AG08395 (cell line): ENCODE data around the gene RBM22.

Experiments used
- DNase-seq: peaks from one replicate; pipeline ENCODE4 v3.0.0; 2012; ENCODE audit warnings: mixed read lengths, low spot score

The RBM22 gene

DNA sequence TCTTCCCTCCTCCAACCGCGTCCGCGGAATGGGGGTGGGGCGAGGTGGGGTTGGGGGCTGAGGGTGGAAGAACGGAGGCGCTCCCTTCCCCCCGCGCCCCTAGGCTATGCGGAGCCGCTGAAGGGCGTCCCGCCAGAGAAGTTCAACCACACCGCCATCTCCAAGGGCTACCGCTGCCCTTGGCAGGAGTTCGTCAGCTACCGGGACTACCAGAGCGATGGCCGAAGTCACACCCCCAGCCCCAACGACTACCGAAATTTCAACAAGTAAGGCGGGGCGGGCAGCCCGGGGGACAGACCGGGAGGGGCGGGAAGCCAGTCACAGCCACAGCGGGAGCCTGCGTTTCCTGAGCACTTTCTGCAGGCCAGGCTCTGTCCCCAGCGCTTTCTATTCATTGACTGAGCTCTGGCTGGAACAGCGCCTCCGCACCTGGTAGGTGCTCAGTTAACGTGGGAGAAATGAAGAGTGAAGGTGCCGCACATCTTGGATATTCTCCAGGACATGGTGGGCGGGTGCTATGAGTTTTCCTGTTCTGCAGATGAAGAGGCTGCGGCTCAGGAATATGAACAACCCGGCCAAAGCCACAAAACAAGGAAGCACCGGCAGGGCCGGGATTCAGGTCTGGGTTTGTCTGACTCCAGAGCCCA is 28.5 kb downstream of the RBM22 start:
- DNase-seq = peak; percentile 32

DNA sequence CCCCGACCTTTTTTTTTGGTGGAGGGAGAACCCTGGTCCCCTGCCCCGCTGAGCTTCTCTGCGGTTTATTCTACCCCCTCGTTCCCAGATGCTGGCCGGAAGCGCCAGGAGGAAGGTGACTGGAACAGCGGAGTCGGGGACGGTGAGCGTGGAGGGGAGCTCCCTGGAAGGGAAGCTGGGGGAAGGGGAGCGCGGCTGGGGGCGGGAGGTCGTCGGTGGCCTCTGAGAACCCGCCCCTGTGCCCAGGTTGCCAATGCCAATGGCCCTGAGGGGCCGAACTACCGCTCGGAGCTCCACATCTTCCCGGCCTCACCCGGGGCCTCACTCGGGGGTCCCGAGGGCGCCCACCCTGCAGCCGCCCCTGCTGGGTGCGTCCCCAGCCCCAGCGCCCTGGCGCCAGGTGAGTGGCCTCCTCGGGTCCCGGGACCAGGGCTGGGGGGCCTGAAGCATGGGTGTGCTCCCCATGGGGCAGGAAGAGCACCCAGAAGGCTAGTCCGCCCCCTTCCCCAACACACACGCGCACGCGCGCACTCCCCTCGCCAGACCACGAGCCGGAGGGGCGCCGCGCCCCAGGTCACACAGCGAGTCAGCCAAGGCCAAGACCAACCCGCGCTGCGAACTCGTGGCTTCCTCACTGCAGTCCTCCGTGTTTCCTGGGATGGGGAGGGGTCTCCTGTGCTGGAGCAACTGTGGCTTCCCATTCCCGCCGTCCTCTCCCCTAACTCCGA is 29.2 kb downstream of the RBM22 start:
- no peak for DNase-seq

DNA sequence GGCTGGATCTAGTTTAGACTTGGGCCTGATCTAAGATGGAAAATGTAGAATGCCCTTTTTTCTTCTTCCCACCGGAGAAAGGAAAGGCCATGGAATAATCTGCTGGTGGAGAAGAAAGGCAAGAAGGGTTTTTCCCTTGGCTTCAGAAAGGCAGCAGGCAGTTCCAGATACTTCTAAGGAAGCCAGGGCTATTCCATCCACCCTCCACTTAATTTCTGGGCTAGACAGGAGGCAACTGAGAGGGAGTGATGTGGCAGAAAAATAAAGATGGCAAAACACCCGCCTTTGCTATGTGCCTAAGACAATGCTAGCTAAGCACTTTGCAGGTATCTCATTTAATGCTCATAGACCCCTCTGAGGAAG is 29.9 kb downstream of the RBM22 start:
- DNase-seq = no peak

DNA sequence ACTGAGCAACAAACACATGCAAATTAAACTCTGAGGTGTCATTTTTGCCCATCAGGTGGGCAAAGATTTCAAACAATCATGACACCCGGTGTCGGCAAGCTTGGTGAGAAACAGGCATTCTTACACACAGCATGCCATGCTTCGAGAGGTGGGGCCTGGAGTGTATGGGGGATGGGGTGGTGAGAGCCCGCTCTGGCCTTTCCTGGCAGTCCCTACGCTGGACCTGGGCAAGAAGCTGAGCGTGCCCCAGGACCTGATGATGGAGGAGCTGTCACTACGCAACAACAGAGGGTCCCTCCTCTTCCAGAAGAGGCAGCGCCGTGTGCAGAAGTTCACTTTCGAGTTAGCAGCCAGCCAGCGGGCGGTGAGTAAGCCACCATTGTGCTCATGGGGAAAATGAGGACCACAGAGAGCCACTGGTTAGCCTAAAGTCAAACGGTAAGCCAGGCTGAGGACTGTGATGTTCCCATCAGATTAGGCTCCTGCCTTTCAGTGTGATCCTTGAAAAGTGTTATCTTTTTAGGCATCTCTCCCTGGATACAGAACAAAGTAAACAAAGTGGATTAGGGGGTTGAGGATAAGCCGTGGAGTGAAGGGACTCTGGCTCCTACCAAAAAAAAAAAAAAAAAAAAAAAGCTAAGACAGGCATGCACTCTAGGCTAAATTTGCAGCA is 30.5 kb downstream of the RBM22 start:
- no peak for DNase-seq

DNA sequence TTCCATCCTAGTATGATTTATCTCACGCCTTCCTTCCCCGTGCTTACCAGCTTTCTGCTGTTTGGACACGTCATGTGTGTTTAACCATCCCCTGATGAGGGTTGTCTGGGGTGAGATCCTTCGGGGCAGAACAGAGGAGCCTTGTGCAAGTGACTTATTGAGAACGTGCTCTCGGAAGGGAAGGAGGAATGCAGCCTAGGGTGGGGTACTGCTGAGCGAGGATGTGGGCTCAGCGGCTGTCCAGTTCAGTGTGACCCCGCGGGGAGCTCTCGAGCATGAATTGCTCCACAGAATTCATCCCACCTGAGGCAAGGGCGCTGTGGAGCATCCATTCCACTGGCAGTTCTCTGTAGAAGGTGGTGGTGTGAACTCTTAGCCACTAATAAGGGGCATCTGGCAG is 35.8 kb downstream of the RBM22 start:
- no peak for DNase-seq

DNA sequence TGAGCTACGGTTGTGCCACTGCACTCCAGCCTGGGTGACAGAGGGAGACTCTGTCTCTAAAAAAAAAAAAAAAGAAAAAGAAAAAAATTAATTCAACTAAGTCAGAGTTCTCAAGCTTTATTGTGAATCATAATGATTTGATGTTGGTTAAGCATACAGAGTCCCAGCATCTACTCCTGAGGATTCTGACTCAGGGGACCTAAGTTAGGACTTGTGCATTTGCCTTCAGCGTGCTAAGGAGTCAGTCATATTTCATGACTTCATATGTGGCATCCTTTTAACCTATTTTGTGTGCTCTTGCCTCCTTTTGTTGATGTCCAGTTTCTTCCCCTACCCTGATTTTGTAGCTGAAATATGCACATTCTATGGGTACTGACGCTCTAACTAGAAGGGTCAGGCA is 36.9 kb downstream of the RBM22 start:
- no peak for DNase-seq

DNA sequence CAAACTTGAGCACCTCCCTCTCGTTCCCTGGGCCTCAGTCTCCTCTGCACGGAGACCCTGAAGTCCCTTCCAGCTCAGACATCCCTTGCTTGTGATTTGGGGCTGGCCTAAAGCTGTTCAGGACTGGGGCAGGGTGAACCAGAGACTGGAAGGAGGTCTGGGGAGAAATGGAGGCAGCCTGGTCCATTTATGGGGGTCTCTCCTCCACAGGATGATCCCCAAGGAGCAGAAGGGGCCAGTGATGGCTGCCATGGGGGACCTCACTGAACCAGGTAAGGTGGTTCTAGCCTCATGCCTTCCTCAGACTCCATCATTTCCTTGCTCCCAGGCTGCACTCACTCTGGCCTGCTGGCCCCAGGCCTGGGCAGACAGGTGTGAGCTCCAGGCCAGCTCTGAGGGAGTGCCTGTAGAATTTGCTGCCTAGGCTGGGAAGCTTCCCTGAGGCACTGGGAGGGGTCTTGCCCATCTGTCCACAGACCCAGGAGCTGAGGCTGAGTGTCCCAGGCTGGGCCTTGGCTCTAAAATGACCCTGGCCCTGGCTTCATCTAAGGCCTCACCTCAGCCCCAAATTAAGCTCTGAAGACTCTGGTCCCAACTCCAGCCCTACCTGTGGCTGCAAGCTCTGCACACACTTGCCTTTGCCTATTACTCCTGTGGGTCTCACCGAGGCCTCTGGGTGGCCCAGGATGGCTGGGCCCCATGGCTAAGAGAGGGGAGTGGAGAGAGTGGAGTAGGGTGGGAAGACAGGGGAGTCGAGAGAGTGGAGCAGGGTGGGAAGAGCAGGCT is 37.9 kb downstream of the RBM22 start:
- no peak for DNase-seq

DNA sequence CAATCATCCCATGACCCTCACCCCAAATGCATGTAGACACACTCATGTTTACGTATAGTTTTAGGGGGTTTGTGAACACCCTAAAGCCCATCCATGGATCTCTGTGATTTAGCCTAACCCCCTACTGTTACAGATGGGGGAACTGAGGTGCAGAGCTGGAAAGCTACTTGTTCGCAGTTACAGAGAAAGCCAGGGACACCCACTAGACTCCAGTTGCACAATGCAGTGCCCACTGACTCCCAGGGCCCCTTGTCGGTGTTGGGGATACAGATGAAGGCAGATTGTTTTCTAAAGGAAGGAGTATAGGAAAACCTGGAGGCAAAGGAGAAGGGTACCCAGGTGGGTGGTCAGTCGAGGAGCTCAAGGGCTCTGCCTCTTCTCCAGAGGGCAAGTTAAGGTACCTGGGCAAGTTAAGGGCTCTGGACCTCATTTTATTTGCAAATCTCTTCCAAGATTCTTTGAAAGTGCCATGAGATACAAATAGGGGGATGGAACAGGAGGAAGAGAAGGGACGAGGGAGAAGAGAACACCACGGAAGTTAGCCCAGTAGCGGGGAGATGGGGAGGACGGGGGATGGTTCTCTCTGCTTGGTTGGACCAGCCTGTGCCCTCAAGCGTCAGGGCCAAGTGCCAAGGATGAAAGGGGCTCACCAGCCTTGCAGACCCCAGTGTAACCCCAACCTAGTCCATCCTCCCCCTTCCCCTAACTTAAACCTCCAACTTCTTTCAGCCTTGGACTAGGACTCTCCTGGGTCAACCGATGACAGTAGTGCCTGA is 38.9 kb downstream of the RBM22 start:
- DNase-seq = no peak

DNA sequence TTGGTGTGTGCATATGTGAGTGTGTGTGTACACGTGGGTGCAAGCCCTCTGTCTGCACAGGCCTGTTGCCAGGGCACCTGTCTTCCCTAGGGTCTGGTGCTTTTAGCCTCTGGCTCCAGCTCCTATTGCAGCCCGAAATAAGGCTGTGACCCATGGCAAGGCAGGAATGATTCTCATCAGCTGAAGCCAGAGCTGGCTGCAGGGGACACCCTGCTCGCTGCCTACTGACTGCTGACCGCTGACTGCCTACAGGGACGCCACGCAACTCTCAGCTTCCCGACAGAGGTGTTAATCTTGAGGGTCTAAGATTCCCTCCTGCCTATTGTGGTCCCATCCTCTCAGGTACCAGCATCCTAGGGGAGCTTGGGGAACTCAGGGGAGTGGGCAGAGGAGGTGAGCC is 39.8 kb downstream of the RBM22 start, which contains the start of gene MYOZ3:
Gene MYOZ3 (plus strand): TSS at position 166 of the 400 bp plus-strand sequence. CDS start 1,691 bp downstream, outside the sequence.
- no peak for DNase-seq

DNA sequence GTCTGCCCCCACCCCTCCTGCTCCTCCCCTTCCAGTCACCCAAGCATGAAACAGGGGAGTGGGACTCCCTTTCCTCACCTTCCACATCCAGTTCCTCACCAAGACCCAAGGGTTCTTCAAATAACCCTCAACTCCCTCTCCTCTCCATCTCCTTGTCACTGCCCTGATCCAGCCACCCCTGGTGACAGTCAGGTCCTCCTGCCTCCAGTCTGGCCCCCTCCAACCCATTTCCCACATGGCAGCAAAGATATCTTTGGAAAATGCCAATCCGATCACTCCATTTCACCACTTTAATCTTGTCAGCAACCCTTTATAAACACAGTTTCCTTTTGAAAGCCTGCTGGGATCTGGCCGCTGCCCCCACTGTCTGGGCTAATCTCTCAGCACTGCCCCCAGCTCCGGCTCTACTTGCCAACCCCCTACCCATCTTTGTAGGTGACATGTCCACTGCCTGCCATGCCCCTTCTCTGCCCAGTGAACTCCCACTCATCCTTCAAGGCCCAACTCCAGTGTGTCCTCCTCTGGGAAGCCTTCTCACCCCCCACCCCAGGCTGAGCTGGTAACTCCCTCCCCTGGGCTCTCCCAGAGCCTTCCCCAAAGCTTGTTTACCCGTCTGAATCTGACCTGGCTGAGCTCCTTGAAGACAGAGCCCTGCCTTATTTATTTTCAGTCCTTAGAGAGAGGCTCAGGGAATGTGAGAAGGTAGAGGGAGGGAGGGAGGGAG is 40.6 kb downstream of the RBM22 start:
- no peak for DNase-seq

DNA sequence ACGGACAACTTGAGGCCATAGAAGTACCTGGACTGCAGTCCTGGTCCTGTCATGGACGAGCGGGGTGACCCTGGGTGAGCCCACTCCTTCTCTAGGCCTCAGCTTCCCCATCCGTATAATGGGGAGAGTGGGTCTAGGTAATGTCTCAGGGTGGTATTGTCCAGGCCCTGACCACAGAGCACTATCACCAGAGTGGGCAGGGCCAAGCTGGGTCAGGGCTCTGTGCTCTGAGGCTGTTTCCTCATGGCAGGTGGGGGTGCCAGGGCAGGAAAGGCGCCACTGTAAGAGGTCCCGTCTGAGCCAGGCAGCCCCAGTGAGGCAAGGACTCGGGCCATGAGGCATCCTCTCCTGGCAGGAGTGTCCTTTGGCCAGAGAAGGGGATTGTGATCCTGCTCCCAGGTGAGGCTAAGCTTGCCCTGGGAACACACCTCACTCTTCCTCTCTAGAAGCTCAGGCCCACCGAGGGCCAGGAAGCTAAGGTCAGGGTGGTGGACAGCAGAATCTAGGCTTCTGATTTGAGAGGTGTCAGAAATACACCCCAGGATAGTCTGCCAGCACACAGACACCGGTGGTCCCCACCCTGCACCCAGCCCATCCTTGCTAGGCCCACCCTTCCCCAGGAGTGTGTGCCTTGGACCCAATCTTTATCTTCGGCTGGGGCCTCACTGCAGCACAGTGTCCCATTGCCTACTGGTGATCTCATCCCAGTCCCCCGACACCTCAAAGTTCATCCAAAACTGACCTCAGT is 41.3 kb downstream of the RBM22 start:
- no peak for DNase-seq

DNA sequence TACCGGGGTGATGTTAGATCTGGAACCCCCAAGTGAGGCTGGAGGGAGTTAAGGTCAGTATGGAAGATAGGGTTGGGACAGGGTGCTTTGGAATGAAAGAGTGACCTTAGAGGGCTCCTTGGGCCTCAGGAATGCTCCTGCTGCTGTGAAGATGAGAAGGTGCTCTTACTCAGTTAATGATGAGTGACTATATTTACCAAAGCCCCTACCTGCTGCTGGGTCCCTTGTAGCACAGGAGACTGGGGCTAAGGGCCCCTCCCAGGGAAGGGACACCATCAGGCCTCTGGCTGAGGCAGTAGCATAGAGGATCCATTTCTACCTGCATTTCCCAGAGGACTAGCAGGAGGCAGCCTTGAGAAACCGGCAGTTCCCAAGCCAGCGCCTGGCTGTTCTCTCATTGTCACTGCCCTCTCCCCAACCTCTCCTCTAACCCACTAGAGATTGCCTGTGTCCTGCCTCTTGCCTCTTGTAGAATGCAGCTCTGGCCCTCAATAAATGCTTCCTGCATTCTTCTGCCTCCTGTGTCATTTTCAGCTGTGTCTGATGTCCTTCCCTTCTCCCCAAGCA is 42.1 kb downstream of the RBM22 start:
- DNase-seq = no peak

DNA sequence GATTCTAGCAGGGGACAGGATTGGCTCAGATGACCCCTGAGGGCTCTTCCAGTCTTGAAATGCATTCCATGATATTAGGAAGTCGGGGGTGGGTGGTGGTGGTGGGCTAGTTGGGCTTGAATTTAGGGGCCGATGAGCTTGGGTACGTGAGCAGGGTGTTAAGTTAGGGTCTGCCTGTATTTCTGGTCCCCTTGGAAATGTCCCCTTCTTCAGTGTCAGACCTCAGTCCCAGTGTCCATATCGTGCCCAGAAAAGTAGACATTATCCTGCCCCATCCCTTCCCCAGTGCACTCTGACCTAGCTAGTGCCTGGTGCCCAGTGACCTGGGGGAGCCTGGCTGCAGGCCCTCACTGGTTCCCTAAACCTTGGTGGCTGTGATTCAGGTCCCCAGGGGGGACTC is 42.7 kb downstream of the RBM22 start:
- DNase-seq = no peak

DNA sequence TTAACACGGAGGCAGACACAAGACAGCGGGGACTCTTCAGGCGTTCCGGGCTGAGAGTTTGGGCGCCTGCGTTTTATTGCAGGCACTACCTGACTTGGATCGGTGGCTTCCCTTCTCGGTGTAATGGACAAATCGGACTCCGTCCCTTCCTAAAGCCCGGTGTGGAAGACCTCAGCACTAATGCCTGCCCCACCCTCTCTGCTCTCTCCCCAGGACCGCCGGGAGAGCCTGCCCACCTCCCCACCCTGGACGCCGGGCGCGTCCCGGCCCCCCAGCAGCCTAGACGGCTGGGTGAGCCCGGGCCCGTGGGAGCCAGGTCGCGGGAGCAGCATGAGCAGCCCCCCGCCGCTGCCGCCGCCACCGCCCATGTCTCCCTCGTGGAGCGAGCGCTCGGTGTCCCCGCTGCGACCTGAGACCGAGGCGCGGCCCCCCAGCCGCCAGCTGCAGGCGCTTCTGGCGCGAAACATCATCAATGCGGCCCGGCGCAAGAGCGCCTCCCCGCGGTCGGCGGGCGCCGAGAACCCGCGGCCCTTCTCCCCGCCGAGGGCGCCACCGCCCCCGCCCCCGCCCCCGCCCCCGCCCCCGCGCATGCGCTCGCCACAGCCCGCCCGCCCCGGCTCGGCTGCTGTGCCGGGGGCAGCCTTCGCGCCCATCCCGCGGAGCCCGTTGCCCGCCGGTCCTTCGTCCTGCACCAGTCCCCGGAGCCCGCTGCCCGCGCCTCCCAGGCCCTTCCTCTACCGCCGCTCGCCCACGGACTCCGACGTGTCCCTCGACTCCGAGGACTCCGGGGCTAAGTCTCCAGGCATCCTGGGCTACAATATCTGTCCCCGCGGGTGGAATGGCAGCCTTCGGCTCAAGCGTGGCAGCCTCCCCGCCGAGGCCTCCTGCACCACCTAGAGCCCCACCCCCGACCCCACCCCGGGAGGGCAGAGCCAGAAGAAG is 44.4 kb downstream of the RBM22 start:
- DNase-seq = peak; percentile 96

DNA sequence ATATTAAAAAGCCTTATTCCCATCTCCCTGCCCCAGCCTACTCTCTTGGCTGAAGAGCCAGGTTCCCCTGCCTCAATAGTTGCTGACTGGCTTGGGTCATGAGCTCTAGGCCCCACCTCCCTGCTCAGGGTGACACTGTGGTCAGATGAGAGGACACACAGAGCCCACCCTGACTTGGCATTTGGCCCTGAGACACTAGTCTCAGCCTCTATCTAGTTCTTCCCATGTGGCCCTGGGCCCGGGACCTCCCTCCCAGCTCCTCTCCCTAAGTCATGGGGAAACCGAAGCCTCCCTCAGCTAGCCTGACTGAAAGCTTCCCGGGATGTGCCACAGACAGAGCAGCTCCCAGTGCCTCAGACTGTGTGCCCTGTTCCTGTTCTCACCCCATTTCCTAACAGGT is 45.6 kb downstream of the RBM22 start:
- DNase-seq = no peak

DNA sequence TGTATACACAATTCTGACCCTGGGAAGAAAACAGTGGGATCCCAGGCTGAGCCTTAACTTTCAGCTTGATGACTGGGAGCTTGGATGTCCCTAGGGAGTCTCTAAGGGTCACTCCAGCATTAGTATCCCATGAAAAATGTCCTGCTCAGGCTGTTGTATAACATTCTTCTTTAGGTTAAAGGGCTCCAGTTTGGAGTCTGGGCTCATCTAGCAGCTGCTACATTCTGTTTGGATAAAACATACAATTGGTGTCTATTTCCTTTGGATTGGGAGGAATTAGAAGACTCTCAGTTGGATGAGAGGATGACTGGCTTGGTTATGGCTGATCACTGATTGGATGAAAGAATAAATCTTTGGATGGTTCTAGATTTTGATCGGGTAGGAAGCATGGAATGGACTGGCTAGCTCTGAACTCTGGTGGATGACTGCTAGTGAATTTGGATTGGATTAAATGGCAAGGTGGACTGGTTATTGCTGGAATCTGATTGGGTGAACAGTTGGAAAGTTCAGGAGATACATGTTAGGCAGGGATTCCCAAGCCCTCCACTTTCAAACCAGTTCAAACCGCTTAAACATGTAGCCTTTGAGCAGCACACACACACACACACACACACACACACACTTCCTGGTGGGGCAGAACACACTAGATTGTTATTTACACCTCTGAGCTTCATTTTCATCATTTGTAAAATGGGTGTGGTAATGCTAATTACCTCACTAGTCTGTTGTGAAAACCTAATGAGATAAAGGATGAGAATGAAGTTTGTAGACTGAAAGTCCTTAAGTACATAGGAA is 46.9 kb downstream of the RBM22 start:
- no peak for DNase-seq

DNA sequence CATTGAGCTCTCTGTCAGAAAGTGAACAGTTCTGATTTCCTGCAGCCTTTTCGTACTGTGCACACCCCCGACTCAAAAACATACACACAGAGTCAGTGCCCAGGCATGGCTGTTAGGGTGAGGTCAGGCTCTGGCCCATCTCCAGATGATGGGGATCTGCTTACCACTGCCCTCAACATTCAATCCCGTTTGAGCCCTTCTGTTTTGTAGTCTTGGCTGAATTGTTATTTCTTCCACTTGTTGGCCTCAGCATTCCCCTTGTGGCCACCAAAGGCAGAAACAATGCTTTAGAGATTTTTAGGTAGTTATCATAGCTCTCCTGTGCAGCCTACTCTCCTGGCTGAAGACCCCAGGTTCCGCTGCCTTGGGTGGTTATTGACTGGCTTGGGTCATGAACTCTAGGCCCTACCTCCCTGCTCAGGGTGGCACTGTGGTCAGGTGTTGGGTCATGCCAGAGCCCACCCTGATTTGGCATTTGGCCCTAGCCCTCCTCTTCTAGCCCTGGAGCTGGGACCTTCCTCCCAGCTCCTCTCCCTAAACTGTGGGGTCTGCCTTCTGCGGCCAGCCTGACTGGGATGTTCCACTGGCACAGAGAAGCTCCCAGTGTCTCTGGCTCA is 47.6 kb downstream of the RBM22 start:
- DNase-seq = peak; percentile 66
